ENCODE results near the gene ACOT7.

The ACOT7 gene

GRCh38 chr1:6397844-6398441, 4.4 kb upstream of the ACOT7 start:
- TF ChIP-seq EGR1 (IDR thresholded peaks at IDR 0.05): no peak
- no peak for TF ChIP-seq CEBPB (IDR thresholded peaks at IDR 0.05)
- no peak for TF ChIP-seq FOXM1 (IDR thresholded peaks at IDR 0.05; ENCODE audit: borderline replicate concordance, low read depth)
- no peak for TF ChIP-seq ZBTB7A (IDR thresholded peaks at IDR 0.05; ENCODE audit: low read depth)
- TF ChIP-seq RAD21 (IDR thresholded peaks at IDR 0.05; ENCODE audit: low read depth): no peak
- TF ChIP-seq YY1 (IDR thresholded peaks at IDR 0.05; ENCODE audit: low read depth): no peak
- TF ChIP-seq TAF1 (IDR thresholded peaks at IDR 0.05; ENCODE audit: low read depth): no peak
- no peak for TF ChIP-seq USF1 (IDR thresholded peaks at IDR 0.05)
- no peak for TF ChIP-seq MAX (IDR thresholded peaks at IDR 0.05)
- no peak for TF ChIP-seq EP300 (IDR thresholded peaks at IDR 0.05; ENCODE audit: borderline replicate concordance)
- TF ChIP-seq REST (IDR thresholded peaks at IDR 0.05; ENCODE audit: low read depth): no peak
- no peak for TF ChIP-seq CREB1 (IDR thresholded peaks at IDR 0.05; ENCODE audit: low read depth)
- TF ChIP-seq TCF12 (IDR thresholded peaks at IDR 0.05; ENCODE audit: low read depth): no peak
- TF ChIP-seq TEAD4 (IDR thresholded peaks at IDR 0.05): no peak

GRCh38 chr1:6396998-6397397, 3.4 kb upstream of the ACOT7 start:
- TF ChIP-seq CREB1 (IDR thresholded peaks at IDR 0.05; ENCODE audit: low read depth) (no peak), RAD21 (IDR thresholded peaks at IDR 0.05; ENCODE audit: low read depth) (peak; percentile 35)

- TF ChIP-seq REST (IDR thresholded peaks at IDR 0.05; ENCODE audit: low read depth) (no peak), EP300 (IDR thresholded peaks at IDR 0.05; ENCODE audit: borderline replicate concordance) (peak; percentile 6; the same call in 1 of the 2 replicates), TEAD4 (IDR thresholded peaks at IDR 0.05) (no peak), EGR1 (IDR thresholded peaks at IDR 0.05) (no peak), CEBPB (IDR thresholded peaks at IDR 0.05) (no peak), YY1 (IDR thresholded peaks at IDR 0.05; ENCODE audit: low read depth) (peak; percentile 70), RAD21 (IDR thresholded peaks at IDR 0.05; ENCODE audit: low read depth) (no peak), MAX (IDR thresholded peaks at IDR 0.05) (no peak), TAF1 (IDR thresholded peaks at IDR 0.05; ENCODE audit: low read depth) (peak; percentile 65; the same call in 1 of the 2 replicates)
These were observed 663 bp downstream of the ACOT7 start for GRCh38 chr1:6392809-6393399.

- TF ChIP-seq CEBPB (IDR thresholded peaks at IDR 0.05): no peak
- no peak for TF ChIP-seq TEAD4 (IDR thresholded peaks at IDR 0.05)
- no peak for TF ChIP-seq ZBTB7A (IDR thresholded peaks at IDR 0.05; ENCODE audit: low read depth)
- no peak for TF ChIP-seq NFIC (IDR thresholded peaks at IDR 0.05)
- no peak for TF ChIP-seq CREB1 (IDR thresholded peaks at IDR 0.05; ENCODE audit: low read depth)
- no peak for TF ChIP-seq YY1 (IDR thresholded peaks at IDR 0.05; ENCODE audit: low read depth)
- no peak for TF ChIP-seq USF1 (IDR thresholded peaks at IDR 0.05)
- no peak for TF ChIP-seq RAD21 (IDR thresholded peaks at IDR 0.05; ENCODE audit: low read depth)
- no peak for TF ChIP-seq TAF1 (IDR thresholded peaks at IDR 0.05; ENCODE audit: low read depth)
- no peak for TF ChIP-seq REST (IDR thresholded peaks at IDR 0.05; ENCODE audit: low read depth)
- no peak for TF ChIP-seq EGR1 (IDR thresholded peaks at IDR 0.05)
- no peak for TF ChIP-seq FOXM1 (IDR thresholded peaks at IDR 0.05; ENCODE audit: borderline replicate concordance, low read depth)
- no peak for TF ChIP-seq EP300 (IDR thresholded peaks at IDR 0.05; ENCODE audit: borderline replicate concordance)
- TF ChIP-seq TCF12 (IDR thresholded peaks at IDR 0.05; ENCODE audit: low read depth): no peak
These were observed 1.4 kb downstream of the ACOT7 start for GRCh38 chr1:6391951-6392808.
